Stomach (tissue), 4 donors: ENCODE measurements around the gene TUBGCP2.

ENCODE experiments used
- CTCF ChIP-seq, 7 experiments: fragments of 450-650 bp in 4 of 7; fragments of 200-600 bp in 3 of 7; sonication (generic) in 3 of 7; IDR thresholded peaks; one replicate each; pipeline ENCODE4 v1.5.1; 2016 to 2019; ENCODE audit warnings: antibody characterized with exemption in 7 of 7, control low read depth in 2 of 7, mild to moderate bottlenecking in 1 of 7
- EP300 ChIP-seq: sonication (generic); formaldehyde crosslinking; IDR thresholded peaks from one replicate; pipeline ENCODE4 v1.6.1; 2017; ENCODE audit warnings: antibody characterized with exemption
- POLR2A ChIP-seq, 4 donors: fragments of 450-650 bp; IDR thresholded peaks; one replicate each; pipeline ENCODE4 v1.6.1; 2016; ENCODE audit warnings: antibody characterized with exemption in 4 of 4, control low read depth in 2 of 4, mild to moderate bottlenecking in 1 of 4, moderate library complexity in 1 of 4
- POLR2AphosphoS5 ChIP-seq, 3 donors: sonication (generic); formaldehyde crosslinking; IDR thresholded peaks; one replicate each; pipeline ENCODE4 v1.6.1; 2016; ENCODE audit warnings: antibody characterized with exemption in 3 of 3

DNA sequence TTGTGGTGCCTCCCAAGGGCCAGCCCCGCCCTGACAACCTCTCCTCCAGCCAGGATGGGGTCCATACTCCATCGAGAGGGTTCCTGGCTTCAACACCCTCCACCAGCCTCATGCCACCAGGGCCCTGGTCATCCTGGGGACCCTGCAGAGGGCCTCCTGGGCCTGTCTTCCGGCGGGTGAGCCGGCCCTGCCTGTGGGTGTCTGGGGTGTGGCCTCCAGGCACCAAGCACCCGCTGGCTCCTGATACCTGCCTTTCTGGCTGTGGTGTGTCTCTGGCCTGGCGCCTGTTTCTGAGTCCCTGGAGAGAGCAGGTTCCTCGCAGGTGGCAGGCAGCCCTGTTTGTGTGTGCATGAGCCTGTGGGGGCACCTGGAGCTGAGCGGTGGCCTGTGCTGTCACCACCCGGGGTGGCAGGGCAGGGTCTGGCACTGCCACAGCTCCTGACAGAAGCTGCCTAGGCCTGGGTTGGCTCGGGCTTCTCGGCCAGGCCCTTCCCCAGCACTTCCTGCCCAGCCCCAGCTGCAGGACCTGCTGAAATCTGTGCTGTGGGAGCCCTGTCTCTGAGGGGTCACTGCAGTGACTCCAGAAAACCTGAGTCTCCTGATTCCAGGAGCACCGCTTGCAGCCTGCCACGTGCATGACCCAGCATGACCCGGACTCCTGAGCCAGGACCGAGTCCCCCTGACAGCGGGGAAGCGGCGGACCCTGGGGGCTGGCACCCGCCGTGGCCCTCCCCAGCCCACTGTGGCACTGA is 50.4 kb downstream of the TUBGCP2 start:
- TF ChIP-seq CTCF (IDR thresholded peaks at IDR 0.05), result no peak
- TF ChIP-seq POLR2A (IDR thresholded peaks at IDR 0.05), result no peak
- TF ChIP-seq POLR2AphosphoS5 (IDR thresholded peaks at IDR 0.05), result peak in 2 of 3 donors; percentile 23 to 29
- TF ChIP-seq EP300, result no peak
